ENCODE data around the gene SIX6. TPM values are rescaled to one million over a fixed set of nuclear protein-coding genes. Genes with fewer than 3 reads are reported as not detected.

SIX6 gene
- total and polyA plus RNA-seq, 7 experiments from 2014 or later, result not detected

GRCh38 chr14:60512126-60512525, 3.2 kb downstream of the SIX6 start:
- no peak for DNase-seq
- H3K36me3 ChIP-seq (ENCODE audit: control insufficient read depth in 2 of 3, insufficient read depth in 3 of 3, low read length in 3 of 3), result no peaks in the 10 kb centered on the region
- H3K4me3 ChIP-seq (ENCODE audit: low read length), result no peak overlapping the region
- Mint-ChIP-seq H3K27ac (no peak overlapping the region), H3K4me1 (peaks cover 8 to 58% (median 43%) of the 10 kb centered on the region in 7 donors), H3K4me3 (peak overlapping the region in 4 of 10 donors; percentile 13 to 77 (median 55)), H3K36me3 (peaks cover 1 to 12% (median 8%) of the 10 kb centered on the region in 5 donors), H3K9me3 (peaks cover 0 to 25% (median 7%) of the 10 kb centered on the region in 11 donors), H3K27me3 (peaks cover 67 to 91% (median 73%) of the 10 kb centered on the region in 5 donors)
- peaks cover 6 to 54% of the 10 kb centered on the region in 2 donors for H3K27me3 ChIP-seq (ENCODE audit: control insufficient read depth in 2 of 2, insufficient read depth in 2 of 2, low read length in 2 of 2)
- H3K27ac ChIP-seq (ENCODE audit: low read depth, low read length), result no peak overlapping the region
- intact Hi-C loops (cut with micrococcal nuclease), result no loop called here
- ATAC-seq, result no peak
- H3K9me3 ChIP-seq (ENCODE audit: control insufficient read depth in 2 of 3, low read length in 3 of 3), result no peaks in the 10 kb centered on the region
- ChIA-PET POLR2A (no interaction called here), CTCF (no interaction called here)
- H3K4me1 ChIP-seq (ENCODE audit: control insufficient read depth in 2 of 2, insufficient read depth in 2 of 2, low read length in 2 of 2), result peaks cover 0 to 20% of the 10 kb centered on the region in 2 donors

GRCh38 chr14:60512973-60513571, 4.1 kb downstream of the SIX6 start:
- Histone ChIP-seq H3K27me3 (ENCODE audit: control insufficient read depth in 2 of 2, insufficient read depth in 2 of 2, low read length in 2 of 2) (peaks cover 4 to 54% of the 10 kb centered on the region in 2 donors), H3K4me1 (ENCODE audit: control insufficient read depth in 2 of 2, insufficient read depth in 2 of 2, low read length in 2 of 2) (peaks cover 0 to 20% of the 10 kb centered on the region in 2 donors), H3K36me3 (ENCODE audit: control insufficient read depth in 2 of 3, insufficient read depth in 3 of 3, low read length in 3 of 3) (no peaks in the 10 kb centered on the region), H3K9me3 (ENCODE audit: control insufficient read depth in 2 of 3, low read length in 3 of 3) (no peaks in the 10 kb centered on the region), H3K4me3 (ENCODE audit: low read length) (no peak overlapping the region), H3K27ac (ENCODE audit: low read depth, low read length) (no peak overlapping the region)
- intact Hi-C loops (cut with micrococcal nuclease), result no loop called here
- CTCF ChIA-PET, result no interaction called here
- DNase-seq (no peak), ATAC-seq (no peak)
- Mint-ChIP-seq H3K4me1 (peaks cover 8 to 51% (median 34%) of the 10 kb centered on the region in 7 donors), H3K36me3 (peaks cover 0 to 10% (median 8%) of the 10 kb centered on the region in 5 donors), H3K4me3 (peak overlapping the region in 2 of 10 donors; percentile 27 to 32), H3K27ac (no peak overlapping the region), H3K27me3 (peaks cover 66 to 90% (median 73%) of the 10 kb centered on the region in 5 donors), H3K9me3 (peaks cover 0 to 23% (median 5%) of the 10 kb centered on the region in 11 donors)
- POLR2A ChIA-PET, result no interaction called here

GRCh38 chr14:60514378-60514740, 5.4 kb downstream of the SIX6 start:
- Histone ChIP-seq H3K27me3 (ENCODE audit: control insufficient read depth in 2 of 2, insufficient read depth in 2 of 2, low read length in 2 of 2) (peaks cover 4 to 44% of the 10 kb centered on the region in 2 donors), H3K4me1 (ENCODE audit: control insufficient read depth in 2 of 2, insufficient read depth in 2 of 2, low read length in 2 of 2) (peaks cover 0 to 20% of the 10 kb centered on the region in 2 donors), H3K27ac (ENCODE audit: low read depth, low read length) (no peak overlapping the region), H3K36me3 (ENCODE audit: control insufficient read depth in 2 of 3, insufficient read depth in 3 of 3, low read length in 3 of 3) (no peaks in the 10 kb centered on the region), H3K9me3 (ENCODE audit: control insufficient read depth in 2 of 3, low read length in 3 of 3) (no peaks in the 10 kb centered on the region), H3K4me3 (ENCODE audit: low read length) (no peak overlapping the region)
- H3K9me3 Mint-ChIP-seq, result peaks cover 0 to 23% (median 5%) of the 10 kb centered on the region in 11 donors
- peaks cover 0 to 10% (median 8%) of the 10 kb centered on the region in 5 donors for H3K36me3 Mint-ChIP-seq
- H3K4me3 Mint-ChIP-seq, result peak overlapping the region in 9 of 10 donors; percentile 45 to 76 (median 56)
- intact Hi-C loops (cut with micrococcal nuclease), result no loop called here
- ATAC-seq, result no peak
- H3K27ac Mint-ChIP-seq, result no peak overlapping the region
- CTCF ChIA-PET, result no interaction called here
- H3K4me1 Mint-ChIP-seq, result peaks cover 8 to 46% (median 32%) of the 10 kb centered on the region in 7 donors
- H3K27me3 Mint-ChIP-seq, result peaks cover 69 to 82% (median 74%) of the 10 kb centered on the region in 5 donors
- no peak for DNase-seq
- POLR2A ChIA-PET, result no interaction called here

- DNase-seq (peak in 1 of 9 donors; percentile 35), ATAC-seq (no peak)
- H3K9me3 Mint-ChIP-seq, result peaks cover 0 to 23% (median 5%) of the 10 kb centered on the region in 11 donors
- Histone ChIP-seq H3K27me3 (ENCODE audit: control insufficient read depth in 2 of 2, insufficient read depth in 2 of 2, low read length in 2 of 2) (peaks cover 4 to 44% of the 10 kb centered on the region in 2 donors), H3K36me3 (ENCODE audit: control insufficient read depth in 2 of 3, insufficient read depth in 3 of 3, low read length in 3 of 3) (no peaks in the 10 kb centered on the region), H3K9me3 (ENCODE audit: control insufficient read depth in 2 of 3, low read length in 3 of 3) (no peaks in the 10 kb centered on the region), H3K4me3 (ENCODE audit: low read length) (no peak overlapping the region), H3K27ac (ENCODE audit: low read depth, low read length) (no peak overlapping the region), H3K4me1 (ENCODE audit: control insufficient read depth in 2 of 2, insufficient read depth in 2 of 2, low read length in 2 of 2) (peaks cover 0 to 16% of the 10 kb centered on the region in 2 donors)
- peak overlapping the region in 9 of 10 donors; percentile 45 to 76 (median 56) for H3K4me3 Mint-ChIP-seq
- no peak overlapping the region for H3K27ac Mint-ChIP-seq
- peaks cover 63 to 80% (median 71%) of the 10 kb centered on the region in 5 donors for H3K27me3 Mint-ChIP-seq
- ChIA-PET POLR2A (no interaction called here), CTCF (no interaction called here)
- intact Hi-C loops (cut with micrococcal nuclease), result no loop called here
- peaks cover 5 to 40% (median 26%) of the 10 kb centered on the region in 7 donors for H3K4me1 Mint-ChIP-seq
- H3K36me3 Mint-ChIP-seq, result peaks cover 0 to 10% (median 7%) of the 10 kb centered on the region in 5 donors
These were observed 6.0 kb downstream of the SIX6 start for GRCh38 chr14:60514741-60515491.

GRCh38 chr14:60515511-60516289, 6.8 kb downstream of the SIX6 start:
- no peaks in the 10 kb centered on the region for H3K36me3 ChIP-seq (ENCODE audit: control insufficient read depth in 2 of 3, insufficient read depth in 3 of 3, low read length in 3 of 3)
- no peaks in the 10 kb centered on the region for H3K9me3 ChIP-seq (ENCODE audit: control insufficient read depth in 2 of 3, low read length in 3 of 3)
- ChIA-PET CTCF (no interaction called here), POLR2A (interaction anchor here (0.5 kb wide), 1 partner anchor 25 kb away, joined by 3 read pairs; no protein-coding TSS in a partner anchor)
- H3K9me3 Mint-ChIP-seq, result peaks cover 0 to 23% (median 5%) of the 10 kb centered on the region in 11 donors
- DNase-seq (no peak), ATAC-seq (no peak)
- H3K4me1 Mint-ChIP-seq, result peaks cover 5 to 33% (median 25%) of the 10 kb centered on the region in 7 donors
- peaks cover 0 to 10% (median 7%) of the 10 kb centered on the region in 5 donors for H3K36me3 Mint-ChIP-seq
- H3K27me3 Mint-ChIP-seq, result peaks cover 62 to 80% (median 71%) of the 10 kb centered on the region in 5 donors
- intact Hi-C loops (cut with micrococcal nuclease), result no loop called here
- H3K27me3 ChIP-seq (ENCODE audit: control insufficient read depth in 2 of 2, insufficient read depth in 2 of 2, low read length in 2 of 2), result peaks cover under 1 to 36% of the 10 kb centered on the region in 2 donors
- peak overlapping the region in 1 of 9 donors; percentile 77 for H3K27ac Mint-ChIP-seq
- peaks cover 0 to 8% of the 10 kb centered on the region in 2 donors for H3K4me1 ChIP-seq (ENCODE audit: control insufficient read depth in 2 of 2, insufficient read depth in 2 of 2, low read length in 2 of 2)
- H3K27ac ChIP-seq (ENCODE audit: low read depth, low read length), result no peak overlapping the region
- H3K4me3 Mint-ChIP-seq, result peak overlapping the region; percentile 36 to 75 (median 56)
- no peak overlapping the region for H3K4me3 ChIP-seq (ENCODE audit: low read length)

GRCh38 chr14:60532442-60532841, 23.5 kb downstream of the SIX6 start:
- H3K27me3 Mint-ChIP-seq, result peaks cover 13 to 46% (median 39%) of the 10 kb centered on the region in 5 donors
- no peak overlapping the region for H3K4me3 Mint-ChIP-seq
- Histone ChIP-seq H3K9me3 (ENCODE audit: control insufficient read depth in 2 of 3, low read length in 3 of 3) (no peaks in the 10 kb centered on the region), H3K27me3 (ENCODE audit: control insufficient read depth in 2 of 2, insufficient read depth in 2 of 2, low read length in 2 of 2) (no peaks in the 10 kb centered on the region), H3K4me3 (ENCODE audit: low read length) (no peak overlapping the region), H3K4me1 (ENCODE audit: control insufficient read depth in 2 of 2, insufficient read depth in 2 of 2, low read length in 2 of 2) (no peaks in the 10 kb centered on the region), H3K36me3 (ENCODE audit: control insufficient read depth in 2 of 3, insufficient read depth in 3 of 3, low read length in 3 of 3) (no peaks in the 10 kb centered on the region), H3K27ac (ENCODE audit: low read depth, low read length) (no peak overlapping the region)
- DNase-seq (no peak), ATAC-seq (no peak)
- peaks cover 0 to 9% (median 3%) of the 10 kb centered on the region in 11 donors for H3K9me3 Mint-ChIP-seq
- ChIA-PET POLR2A (no interaction called here), CTCF (no interaction called here)
- no peaks in the 10 kb centered on the region for H3K4me1 Mint-ChIP-seq
- peaks cover 0 to 4% (median 0%) of the 10 kb centered on the region in 5 donors for H3K36me3 Mint-ChIP-seq
- no peak overlapping the region for H3K27ac Mint-ChIP-seq
- intact Hi-C loops (cut with micrococcal nuclease), result no loop called here

All from naive thymus-derived CD4-positive, alpha-beta T cell (primary cell).